ENCODE results near the gene SPATS2.

SPATS2 gene

DNA sequence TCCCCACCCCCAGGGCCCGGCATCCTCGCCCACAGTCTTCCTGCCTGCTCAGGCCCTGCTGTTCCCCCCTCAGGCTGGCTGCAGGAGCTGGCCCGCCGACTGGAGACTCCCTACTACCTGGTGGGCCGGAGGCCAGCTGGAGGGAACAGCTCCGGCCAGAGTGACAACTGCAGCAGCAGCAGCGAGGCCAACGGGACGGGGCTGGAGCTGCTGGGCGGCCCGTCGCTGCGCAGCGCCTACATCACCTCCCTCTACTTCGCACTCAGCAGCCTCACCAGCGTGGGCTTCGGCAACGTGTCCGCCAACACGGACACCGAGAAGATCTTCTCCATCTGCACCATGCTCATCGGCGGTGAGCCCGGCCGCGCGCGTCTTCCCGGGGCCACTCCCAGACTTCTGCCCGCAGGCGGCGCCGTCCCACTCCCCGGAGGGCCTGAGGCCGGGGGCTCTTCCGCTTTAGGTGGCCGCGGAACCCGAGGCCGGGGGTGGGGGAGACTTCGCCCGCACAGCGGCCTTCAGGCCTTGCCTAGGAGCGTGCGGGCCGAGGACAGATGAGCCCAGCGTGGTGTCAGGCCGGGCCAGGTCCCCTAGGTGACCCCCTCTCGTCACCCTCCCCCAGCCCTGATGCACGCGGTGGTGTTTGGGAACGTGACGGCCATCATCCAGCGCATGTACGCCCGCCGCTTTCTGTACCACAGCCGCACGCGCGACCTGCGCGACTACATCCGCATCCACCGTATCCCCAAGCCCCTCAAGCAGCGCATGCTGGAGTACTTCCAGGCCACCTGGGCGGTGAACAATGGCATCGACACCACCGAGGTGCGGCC is 181.8 kb downstream of the SPATS2 start:
- CTCF ChIA-PET, result interaction anchor here (1.6 to 5.0 kb wide), 5 partner anchors 9 to 260 kb away, joined by 4 to 24 read pairs (median 10); no protein-coding TSS in a partner anchor
- POLR2A ChIA-PET, result no interaction called here
- TF ChIP-seq, protein P1, sequence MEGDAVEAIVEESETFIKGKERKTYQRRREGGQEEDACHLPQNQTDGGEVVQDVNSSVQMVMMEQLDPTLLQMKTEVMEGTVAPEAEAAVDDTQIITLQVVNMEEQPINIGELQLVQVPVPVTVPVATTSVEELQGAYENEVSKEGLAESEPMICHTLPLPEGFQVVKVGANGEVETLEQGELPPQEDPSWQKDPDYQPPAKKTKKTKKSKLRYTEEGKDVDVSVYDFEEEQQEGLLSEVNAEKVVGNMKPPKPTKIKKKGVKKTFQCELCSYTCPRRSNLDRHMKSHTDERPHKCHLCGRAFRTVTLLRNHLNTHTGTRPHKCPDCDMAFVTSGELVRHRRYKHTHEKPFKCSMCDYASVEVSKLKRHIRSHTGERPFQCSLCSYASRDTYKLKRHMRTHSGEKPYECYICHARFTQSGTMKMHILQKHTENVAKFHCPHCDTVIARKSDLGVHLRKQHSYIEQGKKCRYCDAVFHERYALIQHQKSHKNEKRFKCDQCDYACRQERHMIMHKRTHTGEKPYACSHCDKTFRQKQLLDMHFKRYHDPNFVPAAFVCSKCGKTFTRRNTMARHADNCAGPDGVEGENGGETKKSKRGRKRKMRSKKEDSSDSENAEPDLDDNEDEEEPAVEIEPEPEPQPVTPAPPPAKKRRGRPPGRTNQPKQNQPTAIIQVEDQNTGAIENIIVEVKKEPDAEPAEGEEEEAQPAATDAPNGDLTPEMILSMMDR (IDR thresholded peaks at IDR 0.05; ENCODE audit: control extremely low read depth, extremely low read depth, low read depth, missing control alignments), result peak; percentile 27
- DNase-seq (ENCODE audit: extremely low spot score), result no peak

DNA sequence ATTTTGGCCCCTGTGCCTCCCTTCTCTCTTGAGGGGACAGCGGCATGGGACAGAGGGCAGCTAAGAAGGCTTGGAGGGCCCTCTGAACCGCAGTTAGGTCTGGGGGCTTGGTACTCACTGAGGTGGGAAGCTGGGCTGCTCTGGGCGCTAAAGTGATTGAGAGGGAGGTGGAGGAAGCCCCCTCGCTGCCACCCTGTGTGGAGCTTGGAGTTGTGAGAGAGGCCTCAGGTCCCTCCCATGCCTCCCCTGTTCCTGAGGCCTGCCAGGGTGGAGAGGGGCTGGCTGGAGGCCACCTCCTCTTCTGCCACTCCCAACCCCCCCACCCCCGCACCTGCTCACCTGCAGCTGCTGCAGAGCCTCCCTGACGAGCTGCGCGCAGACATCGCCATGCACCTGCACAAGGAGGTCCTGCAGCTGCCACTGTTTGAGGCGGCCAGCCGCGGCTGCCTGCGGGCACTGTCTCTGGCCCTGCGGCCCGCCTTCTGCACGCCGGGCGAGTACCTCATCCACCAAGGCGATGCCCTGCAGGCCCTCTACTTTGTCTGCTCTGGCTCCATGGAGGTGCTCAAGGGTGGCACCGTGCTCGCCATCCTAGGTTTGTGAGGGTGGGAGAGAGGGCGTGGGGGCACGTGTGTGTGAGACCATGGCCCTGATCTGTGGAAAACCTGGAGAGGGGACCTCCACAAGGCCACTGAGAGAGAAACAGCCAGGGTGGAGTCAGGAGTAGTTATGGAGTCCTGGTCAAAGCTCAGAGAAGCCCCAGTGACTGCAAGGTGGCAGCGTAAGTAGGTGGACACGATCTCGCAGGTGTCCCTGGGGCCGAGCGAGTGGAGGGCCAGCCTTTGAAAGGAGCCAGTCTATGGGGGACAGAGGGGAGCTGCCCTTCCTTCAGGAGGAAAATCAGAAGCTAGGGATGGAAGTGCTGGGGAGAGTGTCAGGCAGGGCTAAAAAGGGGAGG is 182.8 kb downstream of the SPATS2 start:
- ChIA-PET POLR2A (interaction anchor here (0.6 kb wide), 1 partner anchor 74 kb away, joined by 6 read pairs; no protein-coding TSS in a partner anchor), CTCF (interaction anchor here (1.6 to 5.3 kb wide), 5 partner anchors 10 to 261 kb away, joined by 4 to 43 read pairs (median 10); no protein-coding TSS in a partner anchor)
- TF ChIP-seq, protein P1 (IDR thresholded peaks at IDR 0.05; ENCODE audit: control extremely low read depth, extremely low read depth, low read depth, missing control alignments), result no peak
- DNase-seq (ENCODE audit: extremely low spot score), result no peak

DNA sequence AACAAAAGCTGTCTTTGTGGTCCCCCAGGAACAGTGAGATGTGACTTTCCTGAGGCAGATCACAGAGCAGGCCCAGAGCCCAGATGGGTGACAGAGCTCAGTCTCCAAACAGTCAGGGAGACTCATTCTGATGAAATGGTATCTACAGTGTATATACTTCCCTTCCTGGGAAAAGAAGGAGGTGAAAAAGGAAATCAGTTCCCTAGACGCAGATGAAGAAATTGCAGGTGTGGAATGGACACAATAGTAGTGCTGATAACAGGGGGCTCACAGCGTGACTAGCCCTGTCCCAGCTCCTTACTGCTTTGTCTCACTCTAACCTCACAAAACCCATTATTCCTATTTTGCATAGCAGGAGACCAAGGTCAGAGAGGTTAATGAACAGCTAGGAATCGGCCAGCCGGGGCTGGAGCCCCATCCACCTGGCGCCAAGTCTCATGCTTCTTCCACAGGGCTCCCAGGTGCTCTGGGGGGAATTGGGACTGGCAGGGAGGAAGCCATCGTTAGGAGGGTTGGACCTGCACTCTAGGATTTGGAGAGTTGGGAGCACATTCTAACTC is 183.5 kb downstream of the SPATS2 start:
- ChIA-PET CTCF (interaction anchor here (1.1 to 5.3 kb wide), 6 partner anchors 10 to 262 kb away, joined by 3 to 43 read pairs (median 8); no protein-coding TSS in a partner anchor), POLR2A (interaction anchor here (1.0 kb wide), 1 partner anchor 12 kb away, joined by 3 read pairs; no protein-coding TSS in a partner anchor)
- DNase-seq (ENCODE audit: extremely low spot score), result no peak
- TF ChIP-seq, protein P1 (IDR thresholded peaks at IDR 0.05; ENCODE audit: control extremely low read depth, extremely low read depth, low read depth, missing control alignments), result no peak

DNA sequence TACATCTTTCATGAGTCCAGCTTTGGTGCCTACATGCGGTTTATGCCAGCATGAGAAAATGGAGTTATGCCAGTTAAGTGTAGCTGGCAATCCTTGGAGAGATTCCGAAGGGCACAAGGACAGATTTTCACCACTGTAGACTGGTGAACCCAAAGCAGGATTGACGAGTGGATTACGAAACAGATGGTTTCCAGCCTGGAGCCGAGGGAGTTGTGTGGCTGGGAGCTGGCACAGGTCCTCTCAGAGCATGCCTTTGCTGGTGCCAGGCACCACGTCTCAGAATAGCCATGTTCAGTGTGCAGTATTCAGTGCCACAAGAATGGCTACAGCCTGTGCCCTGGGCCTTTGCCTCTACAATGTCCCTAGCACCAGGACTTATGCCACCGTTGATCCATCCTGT is 184.8 kb downstream of the SPATS2 start:
- CTCF ChIA-PET, result interaction anchor here (1.4 to 5.4 kb wide), 10 partner anchors 9 to 204 kb away, joined by 3 to 51 read pairs (median 9); partner anchors contain the start of gene PRPF40B
- POLR2A ChIA-PET, result no interaction called here
- DNase-seq (ENCODE audit: extremely low spot score), result no peak
- TF ChIP-seq, protein P1 (IDR thresholded peaks at IDR 0.05; ENCODE audit: control extremely low read depth, extremely low read depth, low read depth, missing control alignments), result no peak

DNA sequence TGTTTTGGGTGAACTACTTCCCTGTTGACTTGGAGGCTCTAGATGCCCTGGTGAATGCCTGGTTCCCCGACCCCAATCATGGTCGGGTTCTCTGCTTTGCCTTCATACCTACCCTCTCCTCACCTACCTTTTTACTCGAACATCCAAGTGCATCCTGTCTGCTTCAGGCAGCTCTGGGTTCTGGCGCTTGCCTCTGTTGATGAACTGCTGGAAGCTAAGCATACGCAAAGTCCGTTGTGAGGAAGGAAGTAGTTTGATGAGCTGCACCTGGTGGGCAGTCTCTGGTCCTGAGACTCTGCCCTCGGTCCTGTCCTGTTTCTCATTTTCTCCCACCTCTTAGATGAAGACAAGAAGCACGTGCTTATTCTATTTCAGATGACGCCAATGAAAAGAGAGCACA is 185.2 kb downstream of the SPATS2 start:
- TF ChIP-seq, protein P1 (IDR thresholded peaks at IDR 0.05; ENCODE audit: control extremely low read depth, extremely low read depth, low read depth, missing control alignments), result no peak
- DNase-seq (ENCODE audit: extremely low spot score), result no peak
- CTCF ChIA-PET, result interaction anchor here (0.7 to 5.4 kb wide), 12 partner anchors 9 to 205 kb away, joined by 3 to 51 read pairs (median 8); partner anchors contain the start of gene PRPF40B
- POLR2A ChIA-PET, result no interaction called here

All from GM10248 (cell line).